Measurements from ENCODE around the gene ARRB1. TPM values are rescaled to one million over a fixed set of nuclear protein-coding genes. Genes with fewer than 3 reads are reported as not detected.
A peak's percentile ranks its signal among the peaks of the same experiment; 100 is the strongest.

The ARRB1 gene
- total RNA-seq, 2 donors from 2014 or later, result 41.7 to 128 TPM

DNA sequence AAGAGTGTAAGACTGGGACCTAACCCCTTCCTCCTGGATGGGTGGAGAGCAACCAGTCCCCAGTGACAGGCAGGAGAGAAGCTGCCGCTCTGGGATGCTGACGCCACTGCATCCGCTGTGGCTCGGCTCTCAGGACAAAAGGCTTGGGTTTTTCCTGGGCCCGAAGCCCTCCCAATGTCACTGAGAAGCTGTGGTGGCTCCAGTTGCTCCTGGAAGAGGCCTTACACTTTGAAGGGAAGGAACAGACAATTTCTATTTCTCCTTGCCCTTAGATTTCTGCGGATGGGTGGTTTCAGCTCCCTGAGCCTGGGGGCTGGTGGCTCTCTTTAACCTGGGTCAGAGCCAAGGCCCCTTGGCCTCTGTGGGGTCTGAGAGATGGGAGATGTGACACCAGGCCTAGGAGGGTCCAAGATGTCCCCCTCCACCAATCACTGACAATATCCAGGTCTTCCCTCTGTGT is 89.5 kb downstream of the ARRB1 start:
- DNase-seq, result peak; percentile 62
- Histone ChIP-seq H3K9ac (ENCODE audit: extremely low read depth, low read length, poor library complexity, severe bottlenecking) (no peak overlapping the region), H3K27ac (ENCODE audit: low read depth, low read length) (no peak overlapping the region), H3K9me3 (ENCODE audit: control insufficient read depth, low read length) (no peaks in the 10 kb centered on the region), H3K36me3 (ENCODE audit: control insufficient read depth, insufficient read depth, low read length) (peaks cover 21% of the 10 kb centered on the region), H3K4me3 (ENCODE audit: low read length) (no peak overlapping the region), H3K4me1 (ENCODE audit: control insufficient read depth, insufficient read depth, low read length) (no peaks in the 10 kb centered on the region), H3K27me3 (ENCODE audit: control insufficient read depth, insufficient read depth, low read length, poor library complexity, severe bottlenecking) (peaks cover 12% of the 10 kb centered on the region)
- Mint-ChIP-seq H3K4me1 (peaks cover 2% of the 10 kb centered on the region), H3K9me3 (no peaks in the 10 kb centered on the region), H3K36me3 (ENCODE audit: low read depth) (peaks cover 16% of the 10 kb centered on the region), H3K27me3 (ENCODE audit: insufficient read depth) (peaks cover 21% of the 10 kb centered on the region), H3K4me3 (no peak overlapping the region), H3K27ac (no peak overlapping the region)
- WGBS, 2 experiments (ENCODE audit: insufficient coverage in 1 of 2, insufficient read length in 1 of 2), result 87 to 95% methylated on average over 5 to 6 of the region's 6 CpGs
- TF ChIP-seq, protein P1, sequence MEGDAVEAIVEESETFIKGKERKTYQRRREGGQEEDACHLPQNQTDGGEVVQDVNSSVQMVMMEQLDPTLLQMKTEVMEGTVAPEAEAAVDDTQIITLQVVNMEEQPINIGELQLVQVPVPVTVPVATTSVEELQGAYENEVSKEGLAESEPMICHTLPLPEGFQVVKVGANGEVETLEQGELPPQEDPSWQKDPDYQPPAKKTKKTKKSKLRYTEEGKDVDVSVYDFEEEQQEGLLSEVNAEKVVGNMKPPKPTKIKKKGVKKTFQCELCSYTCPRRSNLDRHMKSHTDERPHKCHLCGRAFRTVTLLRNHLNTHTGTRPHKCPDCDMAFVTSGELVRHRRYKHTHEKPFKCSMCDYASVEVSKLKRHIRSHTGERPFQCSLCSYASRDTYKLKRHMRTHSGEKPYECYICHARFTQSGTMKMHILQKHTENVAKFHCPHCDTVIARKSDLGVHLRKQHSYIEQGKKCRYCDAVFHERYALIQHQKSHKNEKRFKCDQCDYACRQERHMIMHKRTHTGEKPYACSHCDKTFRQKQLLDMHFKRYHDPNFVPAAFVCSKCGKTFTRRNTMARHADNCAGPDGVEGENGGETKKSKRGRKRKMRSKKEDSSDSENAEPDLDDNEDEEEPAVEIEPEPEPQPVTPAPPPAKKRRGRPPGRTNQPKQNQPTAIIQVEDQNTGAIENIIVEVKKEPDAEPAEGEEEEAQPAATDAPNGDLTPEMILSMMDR (conservative IDR thresholded peaks at IDR 0.05), result no peak

- TF ChIP-seq, protein P1 (conservative IDR thresholded peaks at IDR 0.05), result no peak
- Mint-ChIP-seq H3K27ac (no peak overlapping the region), H3K27me3 (ENCODE audit: insufficient read depth) (peaks cover 35% of the 10 kb centered on the region), H3K4me3 (no peak overlapping the region), H3K9me3 (no peaks in the 10 kb centered on the region), H3K4me1 (peaks cover 2% of the 10 kb centered on the region), H3K36me3 (ENCODE audit: low read depth) (peaks cover 3% of the 10 kb centered on the region)
- Histone ChIP-seq H3K4me1 (ENCODE audit: control insufficient read depth, insufficient read depth, low read length) (no peaks in the 10 kb centered on the region), H3K9me3 (ENCODE audit: control insufficient read depth, low read length) (no peaks in the 10 kb centered on the region), H3K9ac (ENCODE audit: extremely low read depth, low read length, poor library complexity, severe bottlenecking) (no peak overlapping the region), H3K27ac (ENCODE audit: low read depth, low read length) (no peak overlapping the region), H3K27me3 (ENCODE audit: control insufficient read depth, insufficient read depth, low read length, poor library complexity, severe bottlenecking) (peaks cover 21% of the 10 kb centered on the region), H3K4me3 (ENCODE audit: low read length) (no peak overlapping the region), H3K36me3 (ENCODE audit: control insufficient read depth, insufficient read depth, low read length) (peaks cover 9% of the 10 kb centered on the region)
- DNase-seq, result peak; percentile 58
- 75 to 90% methylated on average over 4 to 10 of the region's 10 CpGs for WGBS, 2 experiments (ENCODE audit: insufficient coverage in 1 of 2, insufficient read length in 1 of 2)
Measured at GRCh38 chr11:75260396-75261170, 90.9 kb downstream of the ARRB1 start.

DNA sequence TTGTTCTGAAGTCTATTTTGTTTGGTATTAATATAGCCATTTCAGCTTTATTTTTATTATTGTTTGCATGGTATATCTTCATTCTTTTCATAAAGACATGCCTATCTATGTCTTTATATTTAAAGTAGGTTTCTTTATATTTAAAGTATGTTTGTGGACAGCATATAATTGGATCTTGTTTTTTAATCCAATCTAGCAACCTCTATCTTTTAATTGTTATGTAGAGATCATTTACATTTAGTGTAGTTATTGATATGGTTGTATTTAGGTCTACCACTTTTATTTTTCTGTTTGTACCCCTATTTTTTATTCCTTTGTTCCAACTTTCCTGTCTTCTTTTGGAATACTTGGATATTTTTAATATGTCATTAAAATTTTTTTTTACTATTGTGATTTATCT is 97.1 kb downstream of the ARRB1 start:
- H3K9me3 Mint-ChIP-seq, result peaks cover 16% of the 10 kb centered on the region
- H3K4me3 ChIP-seq (ENCODE audit: low read length), result no peak overlapping the region
- no peak overlapping the region for H3K27ac ChIP-seq (ENCODE audit: low read depth, low read length)
- no peaks in the 10 kb centered on the region for H3K4me1 ChIP-seq (ENCODE audit: control insufficient read depth, insufficient read depth, low read length)
- peaks cover 82% of the 10 kb centered on the region for H3K27me3 Mint-ChIP-seq (ENCODE audit: insufficient read depth)
- DNase-seq, result no peak
- no peaks in the 10 kb centered on the region for H3K36me3 ChIP-seq (ENCODE audit: control insufficient read depth, insufficient read depth, low read length)
- TF ChIP-seq, protein P1 (conservative IDR thresholded peaks at IDR 0.05), result no peak
- peaks cover 29% of the 10 kb centered on the region for H3K27me3 ChIP-seq (ENCODE audit: control insufficient read depth, insufficient read depth, low read length, poor library complexity, severe bottlenecking)
- peaks cover 16% of the 10 kb centered on the region for H3K9me3 ChIP-seq (ENCODE audit: control insufficient read depth, low read length)
- H3K9ac ChIP-seq (ENCODE audit: extremely low read depth, low read length, poor library complexity, severe bottlenecking), result no peak overlapping the region
- H3K27ac Mint-ChIP-seq, result no peak overlapping the region
- H3K36me3 Mint-ChIP-seq (ENCODE audit: low read depth), result no peaks in the 10 kb centered on the region
- no peak overlapping the region for H3K4me3 Mint-ChIP-seq
- no peaks in the 10 kb centered on the region for H3K4me1 Mint-ChIP-seq

All from endodermal cell (in vitro differentiated cells).